Prostate gland (tissue), 2 donors: Measurements from ENCODE around the gene MMP21.

ENCODE experiments used
- POLR2A ChIP-seq: fragments of 450-650 bp; IDR thresholded peaks from one replicate; pipeline ENCODE4 v1.6.1; 2016; ENCODE audit warnings: antibody characterized with exemption, mild to moderate bottlenecking
- TF ChIP-seq, protein P1 (sequence below), 4 experiments: fragments of 200-600 bp in 2 of 4; fragments of 450-650 bp in 2 of 4; sonication (generic) in 2 of 4; IDR thresholded peaks; 1 replicate in 3 of 4; 2 replicates in 1 of 4; pipeline ENCODE4 v1.5.1; 2016 to 2019; ENCODE audit warnings: antibody characterized with exemption in 4 of 4, mild to moderate bottlenecking in 2 of 4, moderate library complexity in 2 of 4

DNA sequence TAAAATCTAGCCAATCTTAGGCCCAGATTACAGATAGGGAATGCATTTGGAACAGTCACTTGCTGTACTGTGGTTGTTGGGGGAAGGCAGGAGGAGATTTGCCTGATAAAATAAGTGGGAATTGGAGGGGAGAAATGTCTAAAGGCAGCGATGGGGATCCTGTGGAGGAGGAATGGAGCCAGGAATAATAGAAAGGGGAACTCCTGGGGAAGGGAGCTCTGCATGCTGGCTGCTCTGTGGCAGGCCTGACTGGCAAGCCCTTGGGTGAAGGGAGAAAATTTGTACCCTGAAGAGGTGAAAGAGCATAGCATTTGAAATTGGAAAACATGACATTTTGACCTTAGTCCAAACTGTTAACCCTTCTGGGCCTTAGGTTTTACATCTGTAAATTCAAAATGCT lies 13.7 kb downstream of the MMP21 start:
- TF ChIP-seq, protein P1, sequence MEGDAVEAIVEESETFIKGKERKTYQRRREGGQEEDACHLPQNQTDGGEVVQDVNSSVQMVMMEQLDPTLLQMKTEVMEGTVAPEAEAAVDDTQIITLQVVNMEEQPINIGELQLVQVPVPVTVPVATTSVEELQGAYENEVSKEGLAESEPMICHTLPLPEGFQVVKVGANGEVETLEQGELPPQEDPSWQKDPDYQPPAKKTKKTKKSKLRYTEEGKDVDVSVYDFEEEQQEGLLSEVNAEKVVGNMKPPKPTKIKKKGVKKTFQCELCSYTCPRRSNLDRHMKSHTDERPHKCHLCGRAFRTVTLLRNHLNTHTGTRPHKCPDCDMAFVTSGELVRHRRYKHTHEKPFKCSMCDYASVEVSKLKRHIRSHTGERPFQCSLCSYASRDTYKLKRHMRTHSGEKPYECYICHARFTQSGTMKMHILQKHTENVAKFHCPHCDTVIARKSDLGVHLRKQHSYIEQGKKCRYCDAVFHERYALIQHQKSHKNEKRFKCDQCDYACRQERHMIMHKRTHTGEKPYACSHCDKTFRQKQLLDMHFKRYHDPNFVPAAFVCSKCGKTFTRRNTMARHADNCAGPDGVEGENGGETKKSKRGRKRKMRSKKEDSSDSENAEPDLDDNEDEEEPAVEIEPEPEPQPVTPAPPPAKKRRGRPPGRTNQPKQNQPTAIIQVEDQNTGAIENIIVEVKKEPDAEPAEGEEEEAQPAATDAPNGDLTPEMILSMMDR (IDR thresholded peaks at IDR 0.05): no peak
- TF ChIP-seq POLR2A: no peak
